ENCODE results near the gene TNPO3.

TNPO3 gene

DNA sequence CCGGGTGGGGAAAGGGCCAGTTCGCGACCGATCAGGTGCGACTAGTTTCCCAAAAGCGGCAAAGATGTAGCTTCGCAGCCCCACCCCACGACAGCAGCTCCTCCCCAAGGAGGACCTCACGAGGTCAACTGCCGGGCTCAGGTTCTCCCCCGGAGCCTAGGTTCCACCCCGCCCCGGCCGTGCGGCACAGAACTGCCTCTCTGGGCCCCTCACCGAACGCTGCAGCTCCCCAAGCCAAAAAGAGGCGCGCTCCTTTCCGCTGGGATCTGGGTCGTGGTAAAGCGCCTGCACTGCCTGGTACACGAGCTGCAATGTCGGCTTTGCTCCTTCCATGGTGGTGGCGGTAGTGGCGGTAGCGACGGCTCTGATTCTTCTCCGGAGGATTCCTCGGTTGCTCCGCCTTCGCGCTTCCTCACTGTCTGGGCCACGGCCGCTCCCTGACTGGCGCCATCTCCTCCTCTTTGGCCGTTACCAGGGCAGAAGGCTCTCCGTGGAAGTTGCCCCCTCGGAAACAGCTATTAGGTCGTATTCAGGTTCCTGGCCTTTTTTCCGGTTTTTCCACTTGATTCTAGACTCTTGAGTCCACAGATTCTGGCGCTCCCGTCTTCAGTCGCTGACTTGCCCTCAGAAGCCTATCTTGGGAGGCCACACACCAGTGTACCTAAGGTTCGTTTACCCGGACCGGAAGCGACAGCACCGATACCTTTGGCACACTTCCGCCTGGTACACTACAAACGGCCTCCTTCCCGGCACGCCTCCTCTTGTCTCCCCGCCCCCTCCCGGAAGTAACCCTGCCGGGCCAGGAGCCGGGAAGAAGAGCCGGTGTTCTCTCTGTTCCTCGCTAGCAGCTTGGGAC, at the start of gene TNPO3:
Gene TNPO3, minus strand, starts transcription at position 674 of the 856 bp plus-strand sequence. Its CDS starts 341 bp downstream, at position 333.
- DNase-seq = peak; percentile 97

DNA sequence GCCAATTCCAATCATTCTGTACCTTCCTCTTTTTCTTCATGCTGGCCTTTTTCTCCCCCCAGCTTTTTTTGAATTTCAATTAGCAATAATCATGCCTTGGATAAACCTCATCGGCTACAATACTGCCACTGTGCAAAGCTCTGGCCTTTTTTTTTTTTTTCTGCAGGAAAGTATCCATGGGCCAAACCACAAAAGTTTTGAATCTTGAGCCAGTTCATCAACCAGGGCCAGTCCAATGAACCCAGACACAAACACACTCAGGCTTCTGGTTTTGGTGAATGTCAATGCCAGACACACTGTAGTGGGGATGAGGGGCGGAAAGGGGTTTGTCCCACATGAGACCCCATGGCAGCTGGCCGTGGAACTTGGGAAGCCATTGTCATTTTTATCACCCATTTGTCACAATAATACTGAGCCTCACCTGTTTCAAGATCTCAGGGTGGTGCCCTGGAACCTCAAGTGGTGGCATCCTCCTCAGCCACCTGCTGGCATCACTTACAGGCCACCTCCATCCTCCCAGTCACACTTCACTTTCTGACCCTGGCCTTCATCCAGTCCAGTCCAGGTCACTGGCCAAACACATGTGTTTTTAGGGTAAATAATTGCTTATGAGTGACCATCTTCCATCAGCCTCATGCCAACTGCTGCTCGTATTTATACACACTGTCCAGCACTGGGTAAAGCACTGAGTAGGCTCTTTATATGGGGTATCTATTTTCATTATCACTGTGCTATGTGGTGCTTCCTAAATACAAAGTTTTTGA, 48.8 kb upstream of the TNPO3 start:
- no peak for DNase-seq

DNA sequence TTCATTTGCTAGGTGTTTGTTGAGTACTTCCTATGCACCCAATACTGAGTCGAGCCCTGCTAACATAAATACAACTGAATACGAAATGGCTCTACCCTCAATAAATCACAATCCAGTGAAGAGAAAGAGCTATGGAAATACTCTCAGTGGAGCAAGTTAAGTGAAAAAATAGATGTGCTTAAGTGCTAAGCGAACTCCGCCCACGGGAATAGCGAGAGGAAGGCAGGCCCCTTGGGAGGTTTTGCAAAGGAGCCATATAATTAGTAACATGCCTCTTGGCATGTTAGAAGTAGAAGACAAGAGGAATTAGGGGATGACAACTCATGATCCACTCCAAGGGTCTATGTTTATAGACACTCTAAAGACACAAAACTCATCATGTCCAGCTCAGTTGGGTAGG, 46.8 kb upstream of the TNPO3 start:
- DNase-seq = no peak

DNA sequence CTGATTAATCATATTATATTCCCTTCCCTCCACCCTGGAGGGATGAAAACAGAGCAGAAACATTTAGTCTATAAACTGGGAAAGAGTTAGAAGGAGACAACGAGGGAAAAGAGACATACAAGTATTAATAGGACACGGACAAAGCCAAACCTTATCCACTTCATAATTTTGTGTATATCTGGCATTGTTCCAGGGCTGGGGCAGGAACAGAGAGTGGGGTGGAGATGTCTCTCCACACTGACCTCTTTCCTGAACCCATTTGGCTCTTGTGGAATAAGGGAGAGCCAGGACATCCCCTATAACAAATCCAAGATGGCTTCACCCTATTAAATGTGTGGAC, 45.9 kb upstream of the TNPO3 start:
- no peak for DNase-seq

DNA sequence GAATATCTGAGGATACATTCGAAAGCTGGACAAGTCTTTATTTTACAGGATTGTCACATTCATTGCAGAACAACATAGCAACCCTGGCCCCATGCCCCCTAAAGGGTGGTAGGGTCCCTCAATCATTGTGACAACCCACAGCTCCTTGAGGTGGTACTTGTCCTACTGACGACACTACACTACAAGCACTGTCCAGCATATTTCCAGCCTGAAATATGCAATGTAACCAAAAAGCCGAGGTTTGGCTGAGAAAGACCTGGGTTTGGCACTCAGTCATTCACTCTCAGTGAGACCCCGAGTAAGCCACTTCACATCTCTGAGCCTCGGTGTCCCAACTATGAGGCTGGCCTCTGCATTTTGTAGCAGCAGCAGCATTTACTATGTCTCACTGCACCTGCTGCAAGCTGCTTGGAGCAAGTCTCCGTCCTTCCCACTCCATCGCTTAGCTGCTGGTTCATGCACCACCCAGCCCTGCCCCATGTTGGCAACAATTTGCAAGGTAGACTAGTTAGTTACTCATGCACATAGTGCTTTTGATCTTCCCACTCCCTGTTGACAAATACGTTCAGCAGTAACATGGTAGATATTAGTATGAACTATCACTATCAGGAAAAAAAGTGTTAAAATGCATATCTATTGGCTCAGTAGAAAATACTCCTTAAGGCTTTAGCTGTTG, 43.6 kb upstream of the TNPO3 start:
- DNase-seq = no peak

DNA sequence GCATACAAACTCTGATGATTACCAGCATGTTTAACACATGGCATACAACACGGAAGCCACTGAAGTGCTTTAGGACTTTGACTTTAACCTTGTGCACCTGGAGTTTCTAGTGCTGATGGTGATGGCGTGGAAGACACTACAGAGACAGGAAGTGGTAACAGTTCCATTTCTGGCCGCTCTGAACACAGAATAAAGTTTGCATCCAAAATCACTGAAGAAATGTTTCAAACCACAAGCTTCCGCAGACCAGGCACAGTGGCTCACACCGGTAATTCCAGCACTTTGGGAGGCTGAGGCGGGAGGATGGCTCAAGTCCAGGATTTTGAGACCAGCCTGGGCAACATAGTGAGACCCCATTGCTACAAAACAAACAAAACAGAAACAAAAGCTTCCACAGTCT, 40.3 kb upstream of the TNPO3 start:
- no peak for DNase-seq

DNA sequence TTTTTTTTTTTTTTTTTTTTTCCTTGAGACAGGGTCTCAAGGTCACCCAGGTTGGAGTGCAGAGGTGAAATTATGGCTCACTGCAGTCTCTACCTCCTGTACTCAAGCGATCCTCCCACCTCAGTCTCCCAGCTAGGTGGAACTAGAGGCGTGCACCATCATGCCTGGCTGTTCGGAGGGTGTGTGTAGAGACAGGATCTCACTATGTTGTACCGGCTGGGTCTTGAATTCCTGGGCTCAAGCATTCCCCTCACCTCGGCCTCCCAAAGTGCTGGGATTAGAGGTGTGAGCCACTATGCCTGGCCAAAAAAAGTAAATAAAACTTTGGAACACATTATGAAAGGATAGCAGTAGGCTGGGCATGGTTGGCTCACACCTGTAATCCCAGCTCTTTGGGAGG, 39.6 kb upstream of the TNPO3 start:
- DNase-seq = no peak

DNA sequence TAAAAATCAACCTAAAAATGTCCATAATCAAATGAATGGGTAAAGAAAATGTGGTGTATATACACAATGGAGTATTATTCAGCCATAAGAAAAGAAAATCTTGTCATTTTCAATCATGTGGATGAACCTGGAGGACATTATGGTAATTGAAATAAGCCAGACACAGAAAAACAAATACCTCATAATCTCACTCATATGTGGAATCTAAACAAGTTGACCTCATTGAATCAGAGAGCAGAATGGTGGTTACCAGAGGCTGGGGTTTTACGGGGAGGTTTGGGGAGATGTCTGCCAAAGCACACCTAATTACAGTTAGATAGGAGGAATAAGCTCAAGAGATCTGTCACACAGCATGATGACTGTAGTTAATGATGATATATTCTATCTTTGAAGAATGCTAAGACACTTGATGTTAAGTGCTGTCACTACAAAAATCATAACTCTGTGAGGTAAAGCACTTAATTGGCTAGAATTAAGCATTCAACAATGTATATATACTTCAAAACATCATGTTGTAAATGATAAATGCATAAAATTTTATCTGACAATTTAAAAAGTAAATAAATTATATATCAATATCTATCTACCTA, 39.1 kb upstream of the TNPO3 start:
- no peak for DNase-seq

DNA sequence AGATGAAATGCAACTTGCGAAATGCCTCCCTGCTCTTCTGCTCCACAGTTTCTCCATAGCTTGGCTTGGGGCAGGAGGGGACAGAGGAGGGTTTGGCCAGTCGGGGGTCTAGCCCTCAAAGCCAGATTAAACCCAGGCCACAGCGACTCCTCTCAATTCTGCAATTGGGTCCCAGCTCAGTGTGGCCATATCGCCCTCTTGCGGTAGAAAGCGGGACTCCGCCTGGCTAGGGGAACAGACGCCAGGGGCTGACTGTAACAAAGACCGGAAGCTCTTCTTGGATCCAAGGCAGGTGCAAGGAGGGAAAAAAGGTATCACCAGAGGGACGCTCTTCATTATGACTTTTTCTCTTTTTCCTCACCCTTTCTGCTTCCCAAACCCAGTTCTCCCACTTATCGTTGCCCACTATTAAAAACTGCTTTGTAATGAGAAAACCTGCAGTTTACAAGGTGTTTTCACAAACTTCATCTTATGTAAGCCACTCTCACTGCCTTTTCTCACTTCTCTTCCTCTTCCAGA, 36.6 kb upstream of the TNPO3 start:
- DNase-seq = peak; percentile 87

DNA sequence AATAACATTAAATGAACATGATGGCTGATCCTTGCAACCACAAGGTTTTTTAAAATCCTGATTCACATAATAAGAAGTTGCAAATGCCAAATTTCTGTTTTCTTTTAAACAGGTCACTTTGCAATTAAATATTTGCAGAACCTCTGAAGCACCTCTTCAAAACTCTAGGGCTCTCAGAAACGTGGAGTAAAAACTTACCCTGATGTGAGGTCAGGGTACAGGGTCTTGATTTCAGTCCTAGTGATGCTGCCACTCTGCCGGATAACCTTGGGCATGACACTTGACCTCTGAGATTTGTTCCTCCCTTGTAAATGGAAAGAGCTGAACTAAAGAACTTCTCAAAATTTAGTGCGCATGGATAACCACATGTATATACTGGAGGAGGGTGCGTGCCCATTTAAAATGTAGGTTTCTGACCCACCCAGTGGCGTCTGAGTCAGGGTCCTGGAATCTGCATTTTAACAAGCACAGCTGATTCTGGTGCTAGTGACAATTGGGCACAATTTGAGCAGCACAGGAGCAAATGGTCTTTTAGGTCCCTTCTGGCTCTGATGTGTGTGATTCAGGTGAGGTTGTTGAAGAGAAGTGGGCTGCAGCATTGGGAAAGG, 35.5 kb upstream of the TNPO3 start:
- no peak for DNase-seq

DNA sequence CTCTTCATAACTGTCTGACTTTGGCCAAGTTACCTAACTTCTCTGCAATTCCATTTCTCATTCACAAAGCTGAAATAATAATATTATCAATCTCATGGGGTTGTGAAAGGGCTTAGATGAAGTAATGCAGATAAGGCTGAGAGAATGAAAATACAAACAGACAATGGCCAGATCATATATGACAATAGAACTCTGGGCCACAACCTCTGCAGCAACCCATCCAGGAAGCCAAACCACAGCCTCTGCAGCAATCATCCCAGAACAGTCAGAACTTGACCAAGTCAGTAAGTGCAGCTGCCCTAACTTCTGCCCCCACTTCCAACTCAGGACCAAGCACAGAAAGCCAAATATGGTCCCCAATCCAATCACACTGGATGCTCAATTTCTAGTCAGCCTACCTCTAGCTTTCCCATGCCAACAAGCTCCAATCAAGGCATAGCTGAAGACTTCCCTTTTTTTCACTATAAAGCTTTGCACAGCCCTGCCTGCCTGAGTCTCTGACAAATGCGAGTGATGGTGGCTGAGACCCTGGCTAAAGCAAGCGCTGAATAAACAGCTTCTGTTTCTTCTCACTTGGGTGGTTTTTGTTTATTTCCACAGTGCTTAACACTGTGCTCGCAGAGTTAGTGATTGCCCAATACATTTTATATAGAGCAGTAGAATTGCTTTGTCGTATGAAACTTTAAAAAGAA, 34.8 kb upstream of the TNPO3 start:
- no peak for DNase-seq

DNA sequence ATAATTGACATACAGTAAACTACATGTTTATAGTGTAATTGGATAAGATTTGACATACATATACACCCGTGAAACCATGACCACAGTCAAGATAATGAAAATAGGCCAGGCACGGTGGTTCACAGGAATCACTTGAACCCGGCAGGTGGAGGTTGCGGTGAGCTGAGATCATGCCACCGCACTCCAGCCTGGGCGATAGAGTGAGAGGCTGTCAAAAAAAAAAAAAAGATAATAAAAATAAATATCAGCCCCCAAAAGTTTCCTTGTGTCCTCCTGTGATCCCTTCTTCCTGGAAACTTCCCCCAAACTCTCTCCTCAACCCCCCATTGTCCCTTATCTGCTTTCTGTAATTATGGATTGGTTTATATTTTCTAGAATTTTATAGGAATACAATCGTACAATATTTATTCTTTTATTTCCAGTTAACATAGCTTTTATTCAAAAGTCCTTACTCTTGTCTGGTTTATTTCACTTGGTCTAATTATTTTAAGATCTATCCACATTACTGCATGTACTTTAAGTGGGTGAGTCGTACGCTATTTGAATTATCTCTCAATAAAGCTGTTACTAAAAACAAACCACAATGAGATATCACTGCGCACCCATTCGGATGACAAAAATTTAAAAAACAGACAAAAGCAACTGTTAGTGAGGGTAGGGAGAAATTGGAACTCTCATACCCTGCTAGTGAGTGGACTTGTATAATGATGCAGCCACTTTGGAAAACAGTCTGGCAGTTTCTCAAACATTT, 30.1 kb upstream of the TNPO3 start:
- no peak for DNase-seq

DNA sequence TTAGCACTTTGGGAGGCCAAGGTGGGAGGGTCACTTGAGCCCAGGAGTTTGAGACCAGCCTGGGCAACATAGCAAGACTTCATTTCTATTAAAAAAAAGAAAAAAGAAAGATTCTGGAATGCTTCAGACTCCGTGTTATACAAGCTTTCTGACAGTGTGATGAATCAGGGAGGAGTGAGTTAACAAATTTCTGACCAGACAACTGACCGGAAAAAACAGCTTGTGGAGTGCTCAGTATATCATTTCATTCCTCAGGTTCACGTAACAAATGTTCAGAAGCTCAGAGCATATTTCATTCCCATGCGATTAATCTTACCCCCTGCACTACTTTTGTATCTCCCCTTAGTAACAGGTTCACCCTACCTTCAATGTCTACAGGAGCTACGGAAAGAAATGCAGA, 28.6 kb upstream of the TNPO3 start:
- DNase-seq = no peak

DNA sequence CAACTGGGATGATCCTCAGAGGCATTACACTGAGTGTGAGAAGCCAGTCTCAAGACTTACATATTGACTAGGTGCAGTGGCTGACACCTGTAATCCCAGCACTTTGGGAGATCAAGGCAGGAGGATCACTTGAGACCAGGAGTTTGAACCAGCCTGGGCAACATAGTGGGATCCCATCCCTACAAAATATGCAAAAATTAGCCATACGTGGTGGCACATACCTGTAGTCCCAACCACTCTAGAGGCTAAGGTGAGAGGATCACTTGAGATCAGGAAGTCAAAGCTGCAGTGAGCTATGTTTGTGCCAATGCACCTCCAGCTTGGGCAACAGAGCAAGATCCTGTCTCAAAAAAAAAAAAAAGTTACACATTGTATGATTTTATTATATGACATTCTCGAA, 23.5 kb upstream of the TNPO3 start:
- DNase-seq = no peak

DNA sequence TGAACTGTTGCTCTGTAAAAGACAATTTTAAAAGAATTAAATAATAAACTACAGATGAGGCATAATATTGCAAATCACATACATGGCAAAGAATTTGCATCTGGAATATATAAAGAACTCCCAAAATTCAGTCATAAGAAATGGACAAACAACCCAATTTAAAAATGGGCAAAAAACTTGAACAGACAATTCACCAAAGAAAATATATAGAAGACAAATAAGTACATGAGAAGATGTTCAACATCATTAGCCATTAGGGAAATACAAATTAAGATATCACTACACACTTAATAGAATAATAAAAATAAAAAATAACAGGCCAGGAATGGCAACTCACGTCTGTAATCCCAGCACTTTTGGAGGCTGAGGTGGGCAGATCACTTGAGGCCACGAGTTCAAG, 22.0 kb upstream of the TNPO3 start:
- DNase-seq = no peak

DNA sequence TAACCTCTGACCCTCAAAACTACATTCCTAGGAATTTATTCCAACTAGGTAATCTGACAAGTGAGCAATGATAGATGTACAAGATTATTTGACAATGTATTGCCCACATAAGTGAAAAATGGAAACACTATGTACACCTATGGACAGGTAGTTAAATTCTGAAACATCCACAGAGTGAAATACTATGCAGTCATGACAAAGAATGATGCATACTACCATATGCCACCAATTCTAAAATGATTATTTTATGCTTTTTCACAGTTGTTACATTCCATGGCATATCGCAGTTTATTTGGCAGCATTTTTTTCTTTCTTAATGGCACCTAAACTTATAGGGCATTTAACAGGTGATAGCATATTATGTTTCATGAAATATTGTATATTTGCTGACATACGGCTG, 20.1 kb upstream of the TNPO3 start:
- no peak for DNase-seq

DNA sequence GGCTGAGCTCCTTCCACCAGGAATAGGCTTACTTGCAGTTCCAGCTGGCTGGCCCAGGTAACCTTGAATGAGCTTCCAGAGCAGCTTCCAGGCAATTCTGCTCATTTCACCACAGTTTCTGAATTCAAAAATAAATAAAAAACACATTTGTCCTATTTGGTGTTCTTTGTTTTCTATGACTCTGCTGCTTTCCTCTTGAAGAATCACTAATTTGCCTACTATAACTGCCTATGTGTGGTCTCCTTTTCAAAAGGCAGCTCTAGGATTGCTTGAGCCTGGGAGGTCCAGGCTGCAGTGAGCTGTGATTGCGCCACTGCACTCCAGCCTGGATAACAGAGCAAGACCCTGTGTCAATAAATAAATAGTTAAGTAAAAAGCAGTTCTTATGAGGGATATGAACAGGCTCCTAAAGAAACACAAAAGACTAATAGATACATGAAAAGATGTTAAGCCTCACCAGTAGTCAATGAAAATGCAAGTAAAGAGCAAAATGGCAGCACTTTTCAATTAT, 19.5 kb upstream of the TNPO3 start:
- DNase-seq = no peak

DNA sequence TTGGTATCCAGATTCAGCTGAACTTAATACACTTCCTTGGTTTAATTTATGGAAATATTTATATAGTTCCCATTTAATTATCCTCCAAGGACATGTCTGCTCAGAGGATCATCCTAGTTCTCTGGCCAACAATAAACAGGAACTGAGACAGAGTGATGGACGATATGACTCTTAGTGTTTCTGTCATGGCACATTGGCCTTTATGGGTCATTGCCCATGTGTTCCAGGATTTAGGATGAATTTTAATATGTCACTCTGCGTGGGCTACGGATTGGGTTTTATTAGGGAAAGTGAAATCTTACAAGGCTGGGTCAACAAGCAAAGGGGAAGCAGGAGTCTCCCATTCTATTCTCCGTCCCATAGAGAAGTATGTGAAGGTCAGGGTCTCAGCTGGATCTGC, 18.8 kb upstream of the TNPO3 start:
- DNase-seq = no peak

DNA sequence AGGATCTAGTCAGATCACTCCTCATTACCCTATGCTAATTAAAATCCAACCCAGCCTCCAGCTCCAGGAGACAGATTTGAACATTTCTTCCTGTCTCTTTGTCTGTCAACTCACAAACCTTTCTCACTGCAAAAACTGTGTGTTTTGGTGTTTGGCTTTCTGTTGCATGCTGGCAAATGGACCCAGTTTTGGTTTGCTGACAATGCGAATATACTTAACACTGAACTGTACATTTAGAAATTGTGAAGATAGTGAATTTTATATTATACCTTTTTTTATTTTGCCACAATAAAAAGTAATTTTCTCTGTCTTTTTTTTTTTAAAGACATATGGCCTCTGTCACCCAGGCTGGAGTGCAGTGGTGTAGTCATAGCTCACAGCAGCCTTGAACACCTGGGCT, 18.3 kb upstream of the TNPO3 start:
- DNase-seq = no peak

DNA sequence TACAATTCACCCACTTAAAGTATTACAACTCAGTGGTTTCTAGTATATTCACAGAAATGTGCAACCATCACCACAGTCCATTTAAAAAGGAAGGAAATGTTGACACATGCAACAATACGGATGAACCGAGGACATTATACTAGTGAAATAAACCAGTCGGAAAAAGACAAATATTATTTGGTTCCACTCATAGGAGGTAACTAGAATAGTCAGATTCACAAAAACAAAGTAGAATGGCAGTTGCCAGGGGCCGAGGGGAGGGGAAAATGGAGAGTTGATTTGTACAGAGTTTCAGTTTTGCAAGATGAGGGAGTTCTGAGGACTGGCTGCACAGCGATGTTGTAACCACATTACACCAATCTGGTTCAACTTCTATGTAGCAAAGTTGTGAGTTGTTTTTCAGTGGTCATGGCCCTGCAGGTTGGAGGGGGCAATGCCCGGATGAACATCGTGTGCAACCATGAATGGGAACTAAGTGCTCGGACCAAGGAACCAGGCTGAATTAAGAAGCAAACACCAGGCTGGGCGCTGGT, 17.6 kb upstream of the TNPO3 start:
- DNase-seq = no peak

DNA sequence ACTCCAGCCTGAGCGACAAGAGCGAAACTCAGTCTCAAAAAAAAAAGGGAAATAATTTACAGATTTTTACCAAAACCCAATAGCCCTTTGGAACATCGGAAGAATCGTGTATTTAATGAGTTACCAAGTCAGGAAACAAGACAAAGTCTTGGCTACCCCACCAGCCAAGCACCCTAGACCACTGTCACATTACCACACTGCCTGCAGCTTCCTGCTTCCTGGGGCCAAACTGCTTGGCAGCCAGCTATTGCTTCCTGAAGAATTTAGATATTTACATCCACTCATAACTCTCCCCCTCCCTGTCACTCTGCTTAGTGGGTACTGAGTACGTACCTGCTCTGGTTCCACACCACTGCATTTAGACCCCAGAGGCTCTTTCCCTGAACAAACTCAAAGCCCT, 14.1 kb upstream of the TNPO3 start:
- no peak for DNase-seq

All from NCI-H82 (cell line).